MM.1S (cell line): ENCODE data around the gene CPEB3.
"Not testable (repeated sequence)": the region's sequence is repeated elsewhere in the genome, so short reads cannot be mapped to it uniquely, and the experiment has no call there.

Source experiments
- DNase-seq: peaks from one replicate; pipeline ENCODE4 v3.0.0-alpha.2; 2015
- H2AFZ ChIP-seq: fragments of 300-600 bp; sonication (generic); 2 replicates; pipeline ENCODE4 v1.6.0; 2016; ENCODE audit warnings: antibody characterized with exemption, low read length
- H3F3A ChIP-seq: fragments of 300-600 bp; sonication (generic); 2 replicates; pipeline ENCODE4 v1.6.1; 2016; ENCODE audit warnings: mild to moderate bottlenecking, antibody characterized with exemption, low read length, moderate library complexity, mixed read lengths; ENCODE audit not compliant: insufficient read depth
- H3K27ac ChIP-seq: fragments of 300-600 bp; sonication (generic); 2 replicates; pipeline ENCODE4 v1.5.1; 2016; ENCODE audit warnings: mild to moderate bottlenecking, low read length
- H3K27me3 ChIP-seq: fragments of 300-600 bp; sonication (generic); replicated peaks from 2 replicates; pipeline ENCODE4 v1.6.0; 2016; ENCODE audit warnings: low read length; ENCODE audit not compliant: insufficient read depth
- H3K36me3 ChIP-seq: fragments of 300-600 bp; sonication (generic); replicated peaks from 2 replicates; pipeline ENCODE4 v1.6.1; 2016; ENCODE audit warnings: mild to moderate bottlenecking, low read length, mixed read lengths; ENCODE audit not compliant: insufficient read depth
- H3K4me1 ChIP-seq: fragments of 300-600 bp; sonication (generic); 2 replicates; pipeline ENCODE4 v1.6.1; 2016; ENCODE audit warnings: low read length, mixed read lengths
- H3K4me2 ChIP-seq: fragments of 300-600 bp; sonication (generic); 2 replicates; pipeline ENCODE4 v1.6.0; 2016; ENCODE audit warnings: low read depth, low read length
- H3K4me3 ChIP-seq: fragments of 300-600 bp; sonication (generic); 2 replicates; pipeline ENCODE4 v1.5.1; 2016; ENCODE audit warnings: low read length, mixed read lengths
- H3K79me2 ChIP-seq: fragments of 300-600 bp; sonication (generic); 2 replicates; pipeline ENCODE4 v1.6.1; 2016; ENCODE audit warnings: mixed run types, low read length, mixed read lengths
- H3K9ac ChIP-seq: fragments of 300-600 bp; sonication (generic); 2 replicates; pipeline ENCODE4 v1.6.1; 2016; ENCODE audit warnings: low read length, mixed read lengths
- H3K9me2 ChIP-seq: fragments of 300-600 bp; sonication (generic); replicated peaks from 2 replicates; pipeline ENCODE4 v1.6.1; 2016; ENCODE audit warnings: mild to moderate bottlenecking, low read length, mixed read lengths; ENCODE audit not compliant: insufficient read depth
- H3K9me3 ChIP-seq: fragments of 300-600 bp; sonication (generic); replicated peaks from 2 replicates; pipeline ENCODE4 v1.6.1; 2016; ENCODE audit warnings: mild to moderate bottlenecking, low read length, mixed read lengths; ENCODE audit not compliant: insufficient read depth
- H4K20me1 ChIP-seq: fragments of 300-600 bp; sonication (generic); 2 replicates; pipeline ENCODE4 v1.6.1; 2016; ENCODE audit warnings: mild to moderate bottlenecking, low read length, moderate library complexity, mixed read lengths; ENCODE audit not compliant: insufficient read depth
- EZH2 ChIP-seq: fragments of 300-600 bp; sonication (generic); optimal IDR thresholded peaks from 2 replicates; pipeline ENCODE3; 2017; ENCODE audit warnings: low read depth, mild to moderate bottlenecking, antibody characterized with exemption, low read length, mixed read lengths
- EZH2phosphoT487 ChIP-seq: fragments of 300-600 bp; sonication (generic); IDR thresholded peaks from 2 replicates; pipeline ENCODE4 v1.6.1; 2018; ENCODE audit warnings: antibody characterized with exemption, low read length
- TF ChIP-seq, protein P1 (sequence below): fragments of 300-600 bp; sonication (generic); IDR thresholded peaks from 2 replicates; pipeline ENCODE4 v1.5.1; 2016; ENCODE audit warnings: antibody characterized with exemption, low read length, mixed read lengths

CPEB3 gene

DNA sequence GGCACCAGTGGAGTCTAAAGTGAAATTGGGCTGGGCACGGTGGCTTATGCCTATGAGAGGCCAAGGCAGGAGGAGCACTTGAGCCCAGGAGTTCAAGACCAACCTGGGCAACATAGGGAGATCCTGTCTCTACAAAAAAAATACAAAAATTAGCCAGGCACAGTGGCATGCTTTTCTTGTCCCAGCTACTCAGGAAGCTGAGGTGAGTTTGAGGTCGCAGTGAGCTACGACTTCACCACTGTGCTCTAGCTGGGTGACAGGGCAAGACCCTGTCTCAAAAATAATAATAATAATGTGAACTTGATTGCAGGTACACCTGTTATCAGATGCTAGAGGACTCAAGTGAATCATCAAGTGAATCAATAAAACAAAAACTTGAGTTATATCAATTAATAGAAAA lies 259.3 kb downstream of the CPEB3 start:
- Histone ChIP-seq H4K20me1 (no peaks in the 10 kb centered on the region), H3K4me3 (no peak overlapping the region), H2AFZ (no peak overlapping the region), H3K9me2 (no peaks in the 10 kb centered on the region), H3F3A (no peaks in the 10 kb centered on the region; the same call in 1 of the 2 replicates), H3K27me3 (no peaks in the 10 kb centered on the region), H3K4me1 (no peaks in the 10 kb centered on the region), H3K36me3 (no peaks in the 10 kb centered on the region), H3K27ac (no peak overlapping the region), H3K79me2 (no peaks in the 10 kb centered on the region), H3K9ac (no peak overlapping the region), H3K9me3 (no peaks in the 10 kb centered on the region), H3K4me2 (no peak overlapping the region)
- DNase-seq = no peak
- TF ChIP-seq, protein P1, sequence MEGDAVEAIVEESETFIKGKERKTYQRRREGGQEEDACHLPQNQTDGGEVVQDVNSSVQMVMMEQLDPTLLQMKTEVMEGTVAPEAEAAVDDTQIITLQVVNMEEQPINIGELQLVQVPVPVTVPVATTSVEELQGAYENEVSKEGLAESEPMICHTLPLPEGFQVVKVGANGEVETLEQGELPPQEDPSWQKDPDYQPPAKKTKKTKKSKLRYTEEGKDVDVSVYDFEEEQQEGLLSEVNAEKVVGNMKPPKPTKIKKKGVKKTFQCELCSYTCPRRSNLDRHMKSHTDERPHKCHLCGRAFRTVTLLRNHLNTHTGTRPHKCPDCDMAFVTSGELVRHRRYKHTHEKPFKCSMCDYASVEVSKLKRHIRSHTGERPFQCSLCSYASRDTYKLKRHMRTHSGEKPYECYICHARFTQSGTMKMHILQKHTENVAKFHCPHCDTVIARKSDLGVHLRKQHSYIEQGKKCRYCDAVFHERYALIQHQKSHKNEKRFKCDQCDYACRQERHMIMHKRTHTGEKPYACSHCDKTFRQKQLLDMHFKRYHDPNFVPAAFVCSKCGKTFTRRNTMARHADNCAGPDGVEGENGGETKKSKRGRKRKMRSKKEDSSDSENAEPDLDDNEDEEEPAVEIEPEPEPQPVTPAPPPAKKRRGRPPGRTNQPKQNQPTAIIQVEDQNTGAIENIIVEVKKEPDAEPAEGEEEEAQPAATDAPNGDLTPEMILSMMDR = no peak
- TF ChIP-seq EZH2phosphoT487 = no peak
- no peak for TF ChIP-seq EZH2

DNA sequence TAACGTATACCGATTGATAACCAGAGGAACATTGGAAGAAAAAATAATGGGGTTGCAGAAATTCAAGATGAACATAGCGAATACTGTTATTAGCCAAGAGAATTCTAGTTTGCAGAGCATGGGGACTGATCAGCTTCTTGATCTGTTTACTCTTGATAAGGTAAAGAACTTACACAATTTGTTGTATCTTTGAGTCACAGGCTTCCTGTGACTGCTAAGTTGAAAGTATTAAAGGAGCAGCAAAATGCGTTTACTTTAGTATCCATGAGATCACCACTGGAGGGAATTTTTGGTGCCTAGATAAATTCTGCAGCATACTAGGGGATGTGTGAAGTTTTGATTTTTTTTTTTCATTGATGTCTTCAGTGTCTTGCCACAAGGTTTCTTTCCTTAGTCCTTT lies 263.7 kb downstream of the CPEB3 start:
- H3K9ac ChIP-seq = no peak overlapping the region
- no peak for DNase-seq

DNA sequence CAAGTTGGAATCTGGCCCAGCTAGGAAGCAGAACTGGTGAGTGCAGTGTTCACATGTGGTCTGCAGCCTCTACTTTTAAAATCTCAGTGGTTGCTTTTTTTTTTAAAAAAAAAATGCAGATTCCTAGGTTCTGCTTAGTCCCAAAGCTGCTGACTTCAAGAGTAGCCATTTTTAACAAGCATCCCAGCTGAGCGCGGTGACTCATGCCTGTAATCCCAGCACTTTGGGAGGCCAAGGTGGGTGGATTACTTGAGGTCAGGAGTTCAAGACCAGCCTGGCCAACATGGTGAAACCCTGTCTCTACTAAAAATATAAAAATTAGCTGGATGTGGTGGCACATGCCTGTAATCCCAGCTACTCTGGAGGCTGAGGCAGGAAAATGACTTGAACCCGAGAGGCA lies 265.5 kb downstream of the CPEB3 start:
- H3K27me3 ChIP-seq, H2AFZ ChIP-seq, H3K9me3 ChIP-seq, H3K36me3 ChIP-seq, H3K4me2 ChIP-seq, DNase-seq, H3K27ac ChIP-seq, H3K4me3 ChIP-seq, H3K79me2 ChIP-seq, H4K20me1 ChIP-seq, H3F3A ChIP-seq, H3K9me2 ChIP-seq, H3K4me1 ChIP-seq, H3K9ac ChIP-seq: not testable (repeated sequence)

More for the DNA sequence above, 263.7 kb downstream of the CPEB3 start:
- no peaks in the 10 kb centered on the region for H3F3A ChIP-seq
- no peaks in the 10 kb centered on the region for H3K79me2 ChIP-seq
- peaks cover 4% of the 10 kb centered on the region; the same call in 1 of the 2 replicates for H3K36me3 ChIP-seq
- H3K9me3 ChIP-seq = no peaks in the 10 kb centered on the region
- H2AFZ ChIP-seq = no peak overlapping the region
- H4K20me1 ChIP-seq = no peaks in the 10 kb centered on the region
- no peaks in the 10 kb centered on the region for H3K27me3 ChIP-seq
- H3K4me2 ChIP-seq = no peak overlapping the region
- no peak overlapping the region for H3K4me3 ChIP-seq
- no peaks in the 10 kb centered on the region for H3K9me2 ChIP-seq
- TF ChIP-seq EZH2phosphoT487 (no peak), EZH2 (no peak)
- TF ChIP-seq, protein P1 = no peak
- no peak overlapping the region for H3K27ac ChIP-seq
- no peaks in the 10 kb centered on the region for H3K4me1 ChIP-seq

- no peaks in the 10 kb centered on the region for H4K20me1 ChIP-seq
- no peaks in the 10 kb centered on the region for H3K9me2 ChIP-seq
- H3K9ac ChIP-seq = no peak overlapping the region
- no peak for TF ChIP-seq EZH2
- TF ChIP-seq EZH2phosphoT487 = no peak
- TF ChIP-seq, protein P1 = no peak
- H3K27me3 ChIP-seq = no peaks in the 10 kb centered on the region
- H3K4me3 ChIP-seq = no peak overlapping the region
- no peak overlapping the region for H2AFZ ChIP-seq
- H3K9me3 ChIP-seq = no peaks in the 10 kb centered on the region
- H3K36me3 ChIP-seq = peaks cover 4% of the 10 kb centered on the region; the same call in 1 of the 2 replicates
- no peaks in the 10 kb centered on the region for H3K4me1 ChIP-seq
- H3K4me2 ChIP-seq = no peak overlapping the region
- no peak for DNase-seq
- no peak overlapping the region for H3K27ac ChIP-seq
- H3K79me2 ChIP-seq = no peaks in the 10 kb centered on the region
- H3F3A ChIP-seq = no peaks in the 10 kb centered on the region
Measured at GRCh38 chr10:92024700-92025099, 266.2 kb downstream of the CPEB3 start.
